HEK293 (cell line): ENCODE results near the gene NAT8.

Experiments used
- CTCF ChIP-seq: fragments of 450-650 bp; formaldehyde crosslinking; IDR thresholded peaks from 2 replicates; pipeline ENCODE4 v1.5.1; 2016; ENCODE audit warnings: missing biosample characterization, missing genetic modification characterization
- YY1 ChIP-seq: fragments of 450-650 bp; formaldehyde crosslinking; IDR thresholded peaks from 2 replicates; pipeline ENCODE4 v1.5.1; 2018; ENCODE audit warnings: missing biosample characterization, missing genetic modification characterization
- ZNF16 ChIP-seq: fragments of 450-650 bp; formaldehyde crosslinking; IDR thresholded peaks from 2 replicates; pipeline ENCODE4 v1.5.1; 2016; ENCODE audit warnings: low read depth, missing biosample characterization, missing genetic modification characterization
- ZSCAN18 ChIP-seq: fragments of 450-650 bp; formaldehyde crosslinking; IDR thresholded peaks from 2 replicates; pipeline ENCODE4 v1.5.1; 2016; ENCODE audit warnings: missing biosample characterization, missing genetic modification characterization

GRCh38 chr2:73611193-73611592 lies 31.0 kb downstream of the NAT8 start:
- TF ChIP-seq YY1 (tag by site-specific recombination) (no peak), CTCF (tag by site-specific recombination) (no peak), ZSCAN18 (no peak), ZNF16 (tag by site-specific recombination) (no peak)
